HUES6 (cell line): ENCODE measurements around the gene TIAM2.
"Not testable (repeated sequence)": the region's sequence is repeated elsewhere in the genome, so short reads cannot be mapped to it uniquely, and the experiment has no call there.

Experiments used
- H3K27ac ChIP-seq: 2 replicates; pipeline ENCODE4 v1.7.0; 2013; ENCODE audit warnings: low read depth, mild to moderate bottlenecking, low read length, inconsistent platforms
- H3K27me3 ChIP-seq: 2 replicates; pipeline ENCODE4 v1.6.1; 2013; ENCODE audit warnings: low read length; ENCODE audit not compliant: control insufficient read depth, insufficient read depth
- H3K36me3 ChIP-seq: 2 replicates; pipeline ENCODE4 v1.6.1; 2013; ENCODE audit warnings: low read length; ENCODE audit not compliant: control insufficient read depth, insufficient read depth
- H3K4me1 ChIP-seq: 2 replicates; pipeline ENCODE4 v1.6.1; 2013; ENCODE audit warnings: low read length; ENCODE audit not compliant: control insufficient read depth, insufficient read depth
- H3K4me3 ChIP-seq: 2 replicates; pipeline ENCODE4 v1.5.1; 2013; ENCODE audit warnings: low read depth, low read length
- H3K9ac ChIP-seq: one replicate; pipeline ENCODE4 v1.6.1; 2013; ENCODE audit warnings: mild to moderate bottlenecking, low read length
- H3K9me3 ChIP-seq: 2 replicates; pipeline ENCODE4 v1.6.1; 2013; ENCODE audit warnings: low read depth, low read length; ENCODE audit not compliant: control insufficient read depth, insufficient read depth

Gene TIAM2

DNA sequence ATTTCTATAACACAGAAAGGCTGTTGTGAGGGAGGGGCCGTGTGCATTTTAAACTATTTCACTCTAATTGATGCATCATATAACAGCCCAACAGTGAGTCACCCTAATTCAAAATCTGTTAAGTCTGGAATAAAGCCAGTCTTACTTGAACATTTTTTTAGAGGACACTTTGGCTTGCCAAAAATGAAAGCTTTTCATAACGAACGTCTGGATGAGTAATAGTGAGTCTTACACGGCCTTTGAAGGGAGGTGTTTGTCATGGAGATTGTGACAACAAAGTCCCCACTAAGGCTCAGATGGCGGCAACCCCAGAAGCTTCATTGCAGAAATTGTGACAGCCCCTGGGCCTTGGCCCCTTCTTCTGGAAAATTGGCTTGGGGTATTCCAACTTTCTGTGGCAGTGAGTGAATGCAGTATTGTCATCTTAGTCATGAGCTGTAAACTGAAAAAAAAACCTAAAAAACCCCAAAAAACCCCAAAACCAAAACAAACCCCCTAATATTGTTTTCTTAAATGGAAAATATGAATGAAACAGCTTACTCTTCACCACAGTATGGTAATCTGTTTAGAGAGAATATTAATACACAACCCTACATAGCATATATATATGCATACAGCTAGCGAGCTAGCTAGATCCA is 176.1 kb downstream of the TIAM2 start:
- Histone ChIP-seq H3K9me3 (no peaks in the 10 kb centered on the region), H3K27me3 (no peaks in the 10 kb centered on the region), H3K4me1 (peaks cover 17% of the 10 kb centered on the region), H3K9ac (no peak overlapping the region), H3K36me3 (no peaks in the 10 kb centered on the region; the same call in 1 of the 2 replicates), H3K4me3 (no peak overlapping the region), H3K27ac (no peak overlapping the region)

- Histone ChIP-seq H3K9me3 (no peaks in the 10 kb centered on the region), H3K9ac (no peak overlapping the region), H3K36me3 (no peaks in the 10 kb centered on the region), H3K27me3 (no peaks in the 10 kb centered on the region), H3K4me1 (peaks cover 17% of the 10 kb centered on the region), H3K4me3 (no peak overlapping the region), H3K27ac (no peak overlapping the region)
These were observed 176.8 kb downstream of the TIAM2 start for GRCh38 chr6:155171747-155172449.

DNA sequence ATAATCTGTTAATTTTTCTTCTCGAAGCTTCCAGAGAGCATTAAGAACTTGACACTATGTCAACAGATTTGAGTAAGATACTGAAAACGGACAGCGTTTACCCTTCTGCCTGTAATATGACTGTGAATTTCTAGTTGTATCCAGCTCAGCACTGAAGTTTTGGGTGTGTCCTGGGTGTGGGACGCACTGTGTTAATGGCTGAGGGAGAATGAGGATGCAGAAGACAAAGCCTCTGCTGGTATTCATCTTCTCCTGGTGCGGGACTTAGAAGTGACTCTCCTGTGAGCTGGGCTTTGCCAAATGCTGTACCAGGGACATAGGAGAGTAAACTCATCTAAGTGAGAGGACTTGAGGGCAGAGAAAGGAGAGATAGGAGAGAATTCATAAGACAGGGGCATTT is 178.4 kb downstream of the TIAM2 start:
- H3K36me3 ChIP-seq: no peaks in the 10 kb centered on the region
- H3K4me1 ChIP-seq: peaks cover 17% of the 10 kb centered on the region
- no peaks in the 10 kb centered on the region for H3K27me3 ChIP-seq
- no peak overlapping the region for H3K9ac ChIP-seq
- no peak overlapping the region for H3K27ac ChIP-seq
- no peak overlapping the region for H3K4me3 ChIP-seq
- H3K9me3 ChIP-seq: no peaks in the 10 kb centered on the region

GRCh38 chr6:155174576-155175211 is 179.6 kb downstream of the TIAM2 start:
- Histone ChIP-seq H3K4me3 (no peak overlapping the region), H3K27me3 (no peaks in the 10 kb centered on the region), H3K27ac (no peak overlapping the region), H3K9ac (no peak overlapping the region), H3K9me3 (no peaks in the 10 kb centered on the region), H3K4me1 (peaks cover 17% of the 10 kb centered on the region), H3K36me3 (peaks cover 6% of the 10 kb centered on the region; the same call in 1 of the 2 replicates)

DNA sequence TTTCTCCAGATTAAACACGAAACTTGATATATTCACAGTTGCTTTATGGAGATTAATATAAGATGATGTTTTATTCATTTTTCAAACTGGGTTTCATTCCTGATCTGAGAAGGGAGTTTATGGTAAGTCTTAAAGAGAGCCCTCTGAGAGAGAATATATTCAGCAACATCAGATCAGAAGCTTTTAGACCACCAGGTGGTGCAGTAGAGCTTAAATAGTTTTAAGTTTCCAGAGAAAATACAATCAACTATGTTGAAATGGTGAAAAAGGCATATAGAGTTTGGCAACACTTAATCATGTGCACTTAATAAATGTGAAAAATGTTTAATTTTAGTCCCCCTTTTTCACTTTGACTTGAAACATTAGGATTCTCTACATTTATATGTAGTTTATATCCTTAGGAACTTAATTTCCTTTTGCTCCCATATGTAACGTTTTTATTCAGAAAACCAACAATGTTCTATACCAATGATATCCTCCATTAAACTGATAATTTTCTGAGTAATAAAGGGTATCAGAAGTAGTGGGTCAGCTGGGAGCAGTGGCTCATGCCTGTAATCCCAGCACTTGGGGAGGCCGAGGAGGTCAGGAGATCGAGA is 182.3 kb downstream of the TIAM2 start:
- Histone ChIP-seq H3K9me3 (no peaks in the 10 kb centered on the region), H3K27me3 (no peaks in the 10 kb centered on the region), H3K4me3 (no peak overlapping the region), H3K9ac (no peak overlapping the region), H3K4me1 (0 out of 2 replicates have a peak, but pooled peaks cover 3% of the 10 kb centered on the region), H3K36me3 (peaks cover 6% of the 10 kb centered on the region; the same call in 1 of the 2 replicates), H3K27ac (no peak overlapping the region)

DNA sequence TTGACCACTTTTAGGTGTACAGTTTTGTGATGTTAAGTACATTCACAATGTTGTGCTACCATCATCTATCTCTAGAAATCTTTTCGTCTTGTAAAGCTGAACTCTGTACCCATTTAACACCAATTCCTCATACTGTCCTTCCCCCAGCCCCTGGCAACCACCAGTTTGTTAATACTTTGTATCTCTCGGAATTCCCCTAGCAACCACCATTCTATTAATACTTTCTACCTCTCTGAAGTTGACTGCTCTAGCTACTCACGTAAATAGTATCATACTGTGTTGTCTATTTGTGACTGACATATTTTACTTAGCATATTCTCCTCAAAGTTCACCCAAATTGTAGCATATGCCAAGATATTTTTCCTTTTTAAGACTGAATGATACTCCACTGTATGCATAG is 186.4 kb downstream of the TIAM2 start:
- H3K27ac ChIP-seq: no peak overlapping the region
- H3K9me3 ChIP-seq: no peaks in the 10 kb centered on the region
- no peak overlapping the region for H3K4me3 ChIP-seq
- no peak overlapping the region for H3K9ac ChIP-seq
- H3K27me3 ChIP-seq: no peaks in the 10 kb centered on the region
- peaks cover 6% of the 10 kb centered on the region; the same call in 1 of the 2 replicates for H3K36me3 ChIP-seq
- H3K4me1 ChIP-seq: peaks cover 17% of the 10 kb centered on the region

DNA sequence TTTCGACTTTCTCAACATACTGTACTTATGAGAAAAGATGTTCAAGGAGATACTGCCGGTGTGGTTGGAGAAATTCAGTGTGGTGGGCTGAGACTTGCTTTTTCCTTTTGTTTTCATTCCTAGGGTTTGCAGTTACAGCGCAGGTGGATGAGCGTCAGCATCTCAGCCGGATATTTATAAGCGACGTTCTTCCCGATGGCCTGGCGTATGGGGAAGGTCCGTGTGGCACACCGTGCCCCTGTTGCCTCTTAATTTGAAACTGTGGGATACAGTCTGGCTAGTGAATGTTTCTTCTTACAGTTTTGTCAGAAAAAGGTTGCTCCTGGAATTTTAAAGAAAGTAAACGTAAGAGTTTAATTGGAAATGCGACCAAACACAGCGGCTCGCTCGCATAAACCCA is 187.0 kb downstream of the TIAM2 start:
- Histone ChIP-seq H3K9me3 (no peaks in the 10 kb centered on the region), H3K4me1 (peaks cover 21% of the 10 kb centered on the region), H3K36me3 (peaks cover 6% of the 10 kb centered on the region; the same call in 1 of the 2 replicates), H3K27me3 (no peaks in the 10 kb centered on the region), H3K27ac (no peak overlapping the region), H3K9ac (no peak overlapping the region), H3K4me3 (no peak overlapping the region)

- H3K9me3 ChIP-seq: no peaks in the 10 kb centered on the region
- H3K27me3 ChIP-seq: no peaks in the 10 kb centered on the region
- H3K4me3 ChIP-seq: no peak overlapping the region
- H3K36me3 ChIP-seq: peaks cover 6% of the 10 kb centered on the region; the same call in 1 of the 2 replicates
- no peak overlapping the region for H3K9ac ChIP-seq
- H3K4me1 ChIP-seq: peaks cover 27% of the 10 kb centered on the region
- no peak overlapping the region for H3K27ac ChIP-seq
These were observed 188.0 kb downstream of the TIAM2 start for GRCh38 chr6:155183095-155183494.

GRCh38 chr6:155185041-155185440 is 189.9 kb downstream of the TIAM2 start:
- H3K36me3 ChIP-seq, H3K9ac ChIP-seq, H3K4me3 ChIP-seq, H3K27ac ChIP-seq, H3K27me3 ChIP-seq, H3K9me3 ChIP-seq: not testable (repeated sequence)
- peaks cover 33% of the 10 kb centered on the region for H3K4me1 ChIP-seq

DNA sequence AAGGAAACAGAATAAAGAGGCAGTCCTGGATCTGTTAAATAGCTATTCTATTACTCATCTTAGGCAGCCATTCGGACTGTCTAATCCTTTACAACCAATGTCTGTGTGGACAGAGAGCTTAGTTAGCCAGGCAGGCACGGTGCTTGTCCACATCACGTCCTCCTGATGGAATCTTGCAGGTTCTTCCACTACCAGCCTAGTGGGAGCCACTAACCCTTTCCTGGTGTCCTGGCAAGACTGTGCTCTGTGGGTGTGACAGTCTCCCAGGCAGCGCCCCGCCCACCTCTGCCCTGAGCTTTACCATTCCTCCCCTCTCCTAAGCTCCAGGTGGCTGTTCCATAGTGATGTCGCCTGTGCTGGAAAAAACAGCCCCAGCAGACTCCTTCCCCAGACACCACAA is 190.4 kb downstream of the TIAM2 start:
- H3K4me3 ChIP-seq: no peak overlapping the region

More for the DNA sequence above, 190.4 kb downstream of the TIAM2 start:
- H3K9me3 ChIP-seq: no peaks in the 10 kb centered on the region
- peaks cover 33% of the 10 kb centered on the region for H3K4me1 ChIP-seq
- no peaks in the 10 kb centered on the region for H3K27me3 ChIP-seq
- H3K36me3 ChIP-seq: no peaks in the 10 kb centered on the region
- no peak overlapping the region for H3K9ac ChIP-seq
- 0 out of 2 replicates have a peak overlapping the region, but pooled peaks have one; percentile 24 for H3K27ac ChIP-seq
